ENCODE results near the gene PTX4.

Gene PTX4

DNA sequence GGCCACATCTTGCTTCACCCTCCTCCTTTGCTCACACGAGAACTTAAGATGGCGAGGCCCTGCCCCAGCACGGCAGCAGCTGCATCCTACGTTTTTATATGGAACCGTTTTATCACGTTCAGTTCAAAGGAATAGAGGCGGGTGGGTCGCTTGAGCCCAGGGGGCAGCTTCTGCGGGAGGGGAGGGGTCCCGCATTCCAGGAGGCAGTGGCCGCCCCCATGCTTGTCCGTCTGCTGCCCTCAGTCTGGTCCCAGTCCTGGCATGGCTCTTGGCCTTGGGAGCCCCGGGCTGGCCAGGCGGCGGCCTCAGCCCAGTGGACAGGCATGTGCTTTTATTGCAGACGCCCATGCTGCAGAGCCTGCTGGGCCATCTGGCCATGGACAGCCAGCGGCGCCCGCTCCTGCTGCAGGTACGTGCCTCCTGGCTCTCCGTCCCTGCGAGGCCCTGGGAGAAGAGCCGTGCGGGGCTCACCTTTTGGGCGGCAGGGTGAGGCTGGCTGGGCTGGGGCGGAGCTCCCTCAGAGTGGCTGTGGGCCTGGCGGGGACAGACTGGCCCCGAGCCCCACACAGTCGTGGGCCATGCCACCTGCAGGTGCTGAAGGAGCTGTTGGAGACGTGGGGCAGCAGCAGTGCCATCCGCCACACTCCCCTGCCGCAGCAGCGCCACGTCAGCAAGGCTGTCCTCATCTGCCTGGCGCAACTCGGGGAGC, 11.2 kb upstream of the PTX4 start:
- no peak for DNase-seq

DNA sequence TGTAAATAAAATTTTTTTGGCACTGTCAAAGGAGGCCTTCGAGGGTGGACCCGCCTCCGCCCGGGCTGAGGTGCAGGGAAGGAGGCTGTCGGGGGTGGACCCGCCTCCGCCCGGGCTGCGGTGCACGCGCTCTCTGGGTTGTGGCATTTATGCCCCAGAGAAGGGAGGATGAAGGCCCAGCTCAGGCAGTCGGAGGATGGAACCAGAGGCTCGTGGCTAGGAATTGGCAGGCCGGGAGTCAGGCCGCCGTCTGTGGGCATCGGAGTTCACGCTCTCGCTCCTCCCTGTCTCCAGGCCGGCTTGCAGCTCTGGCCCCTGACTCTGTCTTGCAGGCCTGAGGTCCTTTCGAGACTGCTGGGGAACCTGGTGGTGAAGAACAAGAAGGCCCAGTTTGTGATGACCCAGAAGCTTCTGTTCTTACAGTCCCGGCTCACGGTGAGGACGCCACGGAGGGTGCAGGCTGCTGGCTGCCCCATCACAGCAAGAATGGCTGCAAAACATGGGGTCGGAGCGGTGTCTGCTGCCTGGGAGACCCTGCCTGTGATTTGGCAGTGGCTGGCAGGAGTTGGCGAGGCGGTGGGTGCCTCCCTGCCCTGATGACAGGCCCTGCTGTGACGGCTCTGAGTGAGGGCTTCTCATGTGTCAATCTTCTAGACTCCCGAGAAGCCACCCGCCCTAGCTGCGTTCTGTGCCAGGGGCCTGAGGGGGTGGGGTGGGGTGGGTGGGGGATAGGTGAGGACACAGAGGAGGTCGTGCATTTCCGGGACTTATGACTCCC, 10.3 kb upstream of the PTX4 start:
- no peak for DNase-seq

DNA sequence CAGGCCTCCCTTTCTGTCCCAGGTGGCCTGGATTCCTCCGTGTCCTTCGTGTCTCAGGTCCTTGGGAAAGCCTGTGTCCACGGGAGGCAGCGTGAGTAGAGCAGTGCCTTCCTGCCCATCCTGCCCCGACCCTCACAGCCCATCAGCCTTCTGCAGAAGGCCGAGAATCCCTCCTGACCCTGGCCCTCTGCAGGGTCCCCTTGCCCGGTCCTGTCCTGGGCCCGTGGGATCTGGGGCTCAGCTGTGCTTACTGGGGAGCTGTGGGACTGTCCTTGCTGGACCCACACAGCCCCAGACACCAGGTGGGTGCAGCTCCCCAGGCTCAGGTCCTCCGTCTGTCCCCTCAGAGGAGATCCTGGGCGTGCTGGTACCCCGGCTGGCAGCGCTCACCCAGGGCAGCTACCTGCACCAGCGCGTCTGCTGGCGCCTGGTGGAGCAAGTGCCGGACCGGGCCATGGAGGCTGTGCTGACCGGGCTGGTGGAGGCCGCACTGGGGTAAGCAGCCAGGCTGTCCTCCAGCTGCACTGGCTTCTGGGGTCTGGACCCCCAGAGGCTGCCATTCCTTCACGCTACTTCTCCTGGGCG, 8.4 kb upstream of the PTX4 start:
- DNase-seq, result no peak

DNA sequence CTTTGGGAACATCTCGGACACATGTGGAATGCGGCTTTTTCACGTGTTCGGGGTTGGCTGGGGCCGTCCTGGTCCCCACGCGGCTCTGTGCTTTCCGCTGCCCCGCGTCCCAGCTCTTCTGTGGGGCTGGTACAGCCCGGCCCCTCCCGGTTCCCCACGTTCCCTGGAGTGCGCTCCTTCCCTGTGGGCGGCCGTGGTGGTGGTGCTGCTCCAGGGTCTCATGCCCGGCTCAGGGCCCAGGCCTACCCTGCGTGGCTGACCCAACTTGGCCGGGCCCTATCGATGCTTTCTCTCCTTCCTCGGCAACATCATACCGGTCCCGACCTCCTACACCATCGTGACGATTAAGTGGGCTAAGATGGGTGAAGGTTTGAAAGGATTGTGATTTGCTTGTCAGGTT, 7.7 kb upstream of the PTX4 start:
- DNase-seq, result no peak

DNA sequence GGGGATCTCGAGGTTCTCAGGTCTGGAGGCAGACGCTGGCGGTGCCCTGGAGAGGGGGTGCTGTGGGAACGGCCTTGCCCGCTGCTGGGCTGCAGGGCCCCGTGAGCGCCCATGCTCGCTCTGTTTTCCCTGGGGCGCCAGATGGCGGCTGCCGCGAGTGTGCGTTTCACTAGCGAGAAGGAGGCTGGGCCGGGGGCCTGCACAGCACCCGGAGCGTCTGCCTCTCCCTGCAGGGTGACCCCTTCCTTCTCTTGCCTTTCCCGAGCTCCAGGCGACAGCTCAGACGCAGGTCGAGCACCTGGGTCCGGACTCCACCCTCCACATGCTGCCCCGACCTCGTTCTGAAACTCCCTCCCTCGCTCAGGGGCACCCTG, 7.1 kb upstream of the PTX4 start:
- no peak for DNase-seq

DNA sequence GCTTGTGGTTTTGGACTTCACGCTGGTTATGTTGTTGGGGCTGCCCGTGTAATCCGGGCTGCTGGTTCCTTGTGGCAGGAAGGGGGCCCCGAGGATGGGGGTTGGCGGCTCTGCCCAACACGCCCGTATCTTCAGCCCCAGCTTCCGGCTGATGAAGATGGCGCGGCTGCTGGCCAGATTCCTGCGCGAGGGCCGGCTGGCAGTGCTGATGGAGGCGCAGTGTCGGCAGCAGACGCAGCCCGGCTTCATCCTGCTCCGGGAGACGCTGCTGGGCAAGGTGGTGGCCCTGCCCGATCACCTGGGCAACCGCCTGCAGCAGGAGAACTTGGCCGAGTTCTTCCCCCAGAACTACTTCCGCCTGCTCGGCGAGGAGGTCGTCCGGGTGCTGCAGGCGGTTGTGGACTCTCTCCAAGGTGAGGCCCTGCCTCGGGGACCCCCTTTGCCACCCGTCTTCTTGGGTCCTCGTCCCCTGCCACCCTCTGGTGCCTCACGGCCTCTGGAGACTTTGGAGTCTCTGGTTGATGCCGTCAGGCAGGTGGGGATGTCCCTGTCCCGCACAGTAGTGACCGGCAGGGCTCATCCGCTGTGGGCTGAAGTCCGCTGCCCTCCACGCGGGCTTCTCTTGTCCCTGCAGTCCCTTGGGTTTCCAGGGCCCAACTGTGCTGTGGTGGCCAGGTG, 6.6 kb upstream of the PTX4 start:
- DNase-seq, result no peak

DNA sequence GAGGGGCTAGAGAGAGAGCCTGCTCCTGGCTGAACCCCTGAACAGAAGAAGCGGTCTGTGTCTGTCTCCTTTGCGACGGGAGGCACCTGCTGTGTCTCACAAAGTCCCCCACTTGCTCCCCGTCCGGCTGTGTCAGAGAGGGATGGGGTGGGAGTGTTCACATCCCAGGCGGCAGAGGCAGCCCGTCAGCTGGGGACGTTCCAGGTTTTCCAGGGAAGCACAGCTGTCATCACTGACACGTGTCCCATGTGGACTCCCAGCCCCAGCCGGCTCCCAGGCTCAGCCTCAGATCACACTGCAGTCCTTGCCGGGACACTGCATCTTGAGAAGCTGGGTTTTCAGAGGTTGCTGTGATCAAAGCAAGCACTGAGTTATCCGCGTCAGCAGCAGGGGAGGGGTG, 6.0 kb upstream of the PTX4 start:
- DNase-seq, result no peak

DNA sequence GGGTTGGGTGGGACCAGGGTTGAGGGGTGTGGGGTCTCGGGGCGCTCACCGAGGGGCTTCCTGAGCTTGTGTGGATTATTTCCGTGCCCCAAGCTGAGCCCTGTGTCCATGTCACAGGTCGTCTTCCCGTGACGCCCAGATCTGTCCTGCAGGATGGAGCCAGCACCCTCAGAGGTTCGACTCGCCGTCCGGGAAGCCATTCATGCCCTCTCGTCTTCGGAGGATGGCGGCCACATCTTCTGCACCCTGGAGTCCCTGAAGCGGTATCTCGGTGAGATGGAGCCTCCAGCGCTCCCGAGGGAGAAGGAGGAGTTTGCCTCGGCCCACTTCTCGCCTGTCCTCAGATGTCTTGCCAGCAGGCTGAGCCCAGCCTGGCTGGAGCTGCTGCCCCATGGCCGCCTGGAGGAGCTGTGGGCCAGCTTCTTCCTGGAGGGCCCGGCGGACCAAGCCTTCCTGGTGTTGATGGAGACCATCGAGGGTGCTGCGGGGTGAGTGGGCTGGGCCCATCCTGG, 5.4 kb upstream of the PTX4 start:
- DNase-seq, result no peak

DNA sequence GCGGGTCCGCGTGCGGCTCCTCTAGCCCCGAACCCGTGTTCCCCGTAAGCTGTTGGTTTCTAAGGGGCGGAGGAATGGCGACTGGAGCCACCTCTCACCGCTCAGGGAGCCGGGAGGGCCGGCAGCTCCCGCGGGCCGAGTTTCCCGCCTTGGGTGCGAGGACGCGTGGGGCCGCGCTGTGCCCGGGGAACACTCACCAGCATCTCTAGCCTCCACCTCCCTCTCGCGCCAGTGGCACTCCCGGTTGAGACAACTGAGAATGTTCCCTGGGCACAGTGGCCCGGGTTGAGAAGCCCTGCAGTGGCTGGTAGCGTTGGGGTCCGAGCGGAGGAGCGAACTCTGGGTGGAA, 5.0 kb upstream of the PTX4 start:
- DNase-seq, result no peak

DNA sequence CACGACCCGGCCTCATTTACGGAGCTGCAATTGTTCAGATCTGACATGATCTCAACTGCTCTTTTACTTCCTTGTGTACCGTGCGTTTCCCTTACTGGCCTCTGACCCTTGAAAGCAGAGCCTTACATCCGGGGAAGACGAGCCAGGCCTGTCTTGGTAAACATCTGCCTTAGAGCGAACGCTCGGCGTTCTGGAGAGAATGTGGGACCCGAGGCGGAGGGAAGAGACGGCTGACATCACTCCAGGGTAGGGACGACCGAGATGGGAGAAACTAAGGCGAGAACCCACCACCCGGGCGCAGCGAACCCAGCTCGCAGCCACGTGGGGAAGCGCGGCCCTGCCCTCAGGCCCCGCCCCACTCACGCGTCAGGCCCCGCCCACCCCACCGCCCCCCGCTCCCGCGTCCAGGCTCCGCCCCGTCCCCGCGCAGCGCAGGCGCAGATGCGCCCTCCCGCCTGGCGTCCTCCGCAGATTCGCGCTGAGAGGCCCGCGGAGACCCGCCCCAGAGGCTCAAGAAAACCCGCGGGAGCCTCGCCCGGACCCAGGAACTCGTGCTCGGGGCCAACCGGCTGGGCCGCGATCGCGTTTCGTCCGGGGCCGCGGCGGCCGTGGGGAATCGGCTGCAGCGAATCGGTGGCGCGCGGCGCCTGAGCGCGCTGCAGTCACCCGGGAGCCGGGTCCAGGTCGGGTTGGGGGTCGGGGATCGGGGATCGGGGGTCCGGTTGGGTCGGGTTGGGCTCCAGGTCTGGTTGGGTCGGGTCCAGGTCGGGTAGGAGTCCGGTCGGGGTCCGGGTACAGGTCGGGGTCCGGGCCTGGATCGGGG, 4.4 kb upstream of the PTX4 start, which contains the start of gene TELO2:
Gene TELO2, plus strand, starts transcription at position 438 of the 823 bp plus-strand sequence. CDS start 922 bp downstream, outside the sequence.
- DNase-seq, result peak; percentile 86 to 89

DNA sequence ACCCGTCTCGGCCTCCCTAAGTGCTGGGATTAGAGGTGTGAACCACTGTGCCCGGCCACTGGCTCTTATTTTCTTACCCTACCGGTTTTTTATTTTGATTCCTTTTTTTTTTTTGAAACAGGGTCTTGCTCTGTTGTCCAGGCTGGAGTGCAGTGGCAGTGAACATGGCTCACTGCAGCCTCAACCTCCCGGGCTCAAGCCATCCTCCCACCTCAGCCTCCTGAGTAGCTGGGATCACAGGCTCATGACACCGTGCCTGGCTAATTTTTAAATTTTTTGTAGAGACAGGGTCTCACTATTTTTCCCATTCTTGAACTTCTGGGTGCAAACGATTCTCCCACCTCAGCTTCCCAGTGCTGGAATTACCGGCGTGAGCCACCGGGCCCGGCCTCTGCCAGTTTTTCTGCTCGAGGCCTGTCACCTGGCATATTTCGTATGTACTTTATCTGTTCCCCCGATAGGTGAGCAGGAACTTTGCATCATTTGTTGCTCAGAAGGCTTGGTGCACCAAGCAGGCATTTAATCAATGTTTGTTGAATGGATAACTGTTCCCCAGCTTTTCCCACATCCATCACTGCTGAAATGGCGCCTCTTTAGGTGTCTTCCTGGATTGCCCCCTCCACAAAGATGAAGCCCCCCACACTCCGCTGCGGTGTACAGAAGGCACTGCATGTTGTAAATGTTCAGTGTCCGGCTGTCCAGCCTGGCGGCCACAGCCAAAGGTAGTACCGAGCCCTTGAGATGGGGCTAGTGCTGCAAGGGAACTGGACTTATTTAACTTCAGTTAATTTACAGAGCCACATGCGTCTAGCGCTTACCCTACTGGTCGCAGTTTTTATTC, 3.6 kb upstream of the PTX4 start:
- DNase-seq, result no peak

DNA sequence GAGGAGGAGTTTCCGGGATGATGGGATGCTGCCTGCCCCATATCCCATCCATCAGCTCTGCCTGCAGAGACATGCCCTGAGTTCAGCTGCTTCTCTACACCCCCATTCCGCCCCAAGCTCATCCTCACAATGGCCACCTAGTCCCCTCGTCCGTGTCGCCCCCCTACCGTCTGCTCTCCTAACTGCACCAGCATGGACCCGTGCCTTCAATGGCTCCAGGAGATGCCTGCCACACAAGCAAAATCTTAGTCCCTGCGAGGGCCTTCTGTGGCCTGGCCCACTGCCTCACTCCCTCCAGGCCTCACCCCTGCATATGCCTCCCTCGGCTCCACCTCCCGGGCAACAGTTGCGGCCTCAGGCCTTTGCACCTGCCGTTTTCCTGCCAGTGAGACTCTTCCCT, 2.6 kb upstream of the PTX4 start:
- DNase-seq, result no peak

DNA sequence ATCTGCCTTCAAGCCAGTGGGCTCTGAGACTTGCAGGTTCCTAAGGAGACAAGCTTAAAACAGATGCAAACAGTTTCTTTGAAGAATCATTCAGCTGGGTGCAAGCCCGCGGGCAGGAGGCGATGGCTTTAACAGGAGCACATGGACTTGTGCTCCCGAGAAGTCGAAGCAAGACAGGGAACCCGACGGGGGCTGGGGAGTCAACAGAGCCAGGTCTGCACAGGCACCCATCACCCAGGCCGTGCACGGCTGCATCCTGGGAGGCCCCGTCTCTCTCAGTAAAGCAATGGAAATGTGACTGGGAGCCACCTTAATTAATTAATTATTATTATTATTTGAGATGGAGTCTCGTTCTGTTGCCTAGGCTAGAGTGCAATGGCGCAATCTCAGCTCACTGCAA, 333 bp upstream of the PTX4 start:
- no peak for DNase-seq

DNA sequence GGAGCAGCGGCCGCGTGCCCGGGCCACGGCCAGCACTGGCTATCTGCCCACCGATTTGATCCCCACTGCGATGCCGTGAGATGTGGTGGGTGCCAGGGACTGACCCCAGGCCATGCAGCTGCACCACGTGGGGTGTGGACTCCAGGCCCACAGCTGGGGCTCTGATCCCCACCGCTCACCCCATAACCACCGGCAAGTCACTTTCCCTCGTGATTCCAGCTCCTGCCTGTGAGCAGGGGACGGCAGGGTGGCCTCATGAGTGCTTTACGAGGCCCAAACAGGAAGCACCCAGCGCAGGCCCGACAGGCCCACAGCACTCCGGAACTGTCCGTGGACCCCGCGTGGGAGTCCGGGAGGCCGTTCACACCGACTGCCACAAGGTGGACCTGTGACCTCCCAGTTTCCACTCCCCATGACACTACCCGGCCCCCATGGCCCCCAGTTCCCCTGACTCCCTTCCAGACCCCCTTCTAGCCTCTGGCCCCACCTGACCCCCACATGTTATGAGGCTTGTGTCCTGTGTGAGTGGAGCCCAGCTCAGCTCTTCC, 616 bp downstream of the PTX4 start:
- no peak for DNase-seq

DNA sequence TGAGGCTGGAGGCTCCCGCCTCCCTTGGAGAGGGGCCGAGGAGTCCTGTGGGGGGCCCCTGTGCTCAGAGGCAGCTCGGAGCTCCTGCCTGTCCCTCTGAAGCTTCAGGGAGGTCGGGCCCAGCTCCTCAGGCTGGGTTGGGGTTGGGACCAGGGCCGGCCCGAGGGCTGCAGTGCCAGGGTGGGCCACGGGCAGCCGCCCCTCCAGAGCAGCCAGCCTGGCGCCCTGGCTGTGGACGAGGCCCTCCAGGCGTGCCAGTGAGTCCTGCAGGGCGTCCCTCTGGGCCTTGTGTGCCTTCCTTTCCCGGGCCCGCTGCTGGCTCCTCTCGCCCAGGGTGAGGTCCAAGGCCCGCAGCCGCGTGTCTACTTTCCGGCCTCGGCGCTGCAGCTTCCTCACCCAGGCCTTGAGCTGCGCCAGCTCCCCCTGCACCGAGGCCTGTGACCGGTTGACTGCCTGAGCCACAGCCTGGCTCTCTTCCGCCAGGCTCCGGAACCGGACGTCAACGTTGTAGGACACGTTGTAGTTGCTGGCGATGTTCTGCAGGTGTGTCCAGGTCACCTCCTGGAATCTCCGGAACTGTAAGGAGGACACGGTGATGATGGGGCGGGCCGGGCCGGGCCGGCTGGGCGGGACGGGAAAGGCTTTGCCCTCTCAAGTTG, 1.2 kb downstream of the PTX4 start:
- no peak for DNase-seq

DNA sequence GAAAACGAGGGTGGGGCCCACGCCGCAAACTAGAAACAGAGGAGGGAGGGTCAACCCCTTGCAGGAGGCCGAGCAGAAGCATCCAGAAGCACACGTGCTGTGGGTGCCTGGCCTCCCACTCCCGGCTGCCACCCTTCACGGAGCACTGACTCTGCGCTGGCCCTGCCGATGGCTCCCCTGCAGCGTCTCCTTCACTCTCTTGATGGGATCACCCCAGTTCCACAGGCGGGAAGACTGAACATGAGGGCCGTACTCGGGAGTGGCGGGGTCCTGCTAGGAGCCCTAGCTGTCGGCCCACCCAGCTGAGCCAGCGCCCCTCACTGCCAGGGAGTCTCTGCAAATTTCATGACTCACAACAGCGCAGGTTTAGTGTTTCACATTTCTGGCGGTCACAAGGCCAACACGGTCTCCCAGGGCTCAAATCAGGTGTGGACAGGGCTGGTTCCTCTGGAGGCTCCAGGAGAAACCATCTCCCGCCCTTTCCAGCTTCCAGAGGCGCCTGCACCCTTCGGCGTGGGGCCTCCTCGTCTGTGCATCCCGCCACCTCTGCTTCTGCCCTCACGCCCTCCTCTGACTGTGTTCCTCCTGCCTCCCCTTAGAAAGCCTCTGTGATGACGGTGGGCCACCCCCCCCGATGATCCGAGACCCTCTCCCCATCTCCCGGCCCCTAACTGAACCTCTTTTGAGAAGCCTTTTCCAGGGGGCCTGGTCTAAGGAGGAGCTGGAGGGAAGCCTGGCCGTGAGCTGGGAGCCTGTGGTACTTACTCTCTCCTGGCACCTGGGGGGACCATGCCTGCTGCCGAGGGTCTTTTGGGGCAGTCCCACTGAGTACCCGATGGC, 2.0 kb downstream of the PTX4 start:
- no peak for DNase-seq

DNA sequence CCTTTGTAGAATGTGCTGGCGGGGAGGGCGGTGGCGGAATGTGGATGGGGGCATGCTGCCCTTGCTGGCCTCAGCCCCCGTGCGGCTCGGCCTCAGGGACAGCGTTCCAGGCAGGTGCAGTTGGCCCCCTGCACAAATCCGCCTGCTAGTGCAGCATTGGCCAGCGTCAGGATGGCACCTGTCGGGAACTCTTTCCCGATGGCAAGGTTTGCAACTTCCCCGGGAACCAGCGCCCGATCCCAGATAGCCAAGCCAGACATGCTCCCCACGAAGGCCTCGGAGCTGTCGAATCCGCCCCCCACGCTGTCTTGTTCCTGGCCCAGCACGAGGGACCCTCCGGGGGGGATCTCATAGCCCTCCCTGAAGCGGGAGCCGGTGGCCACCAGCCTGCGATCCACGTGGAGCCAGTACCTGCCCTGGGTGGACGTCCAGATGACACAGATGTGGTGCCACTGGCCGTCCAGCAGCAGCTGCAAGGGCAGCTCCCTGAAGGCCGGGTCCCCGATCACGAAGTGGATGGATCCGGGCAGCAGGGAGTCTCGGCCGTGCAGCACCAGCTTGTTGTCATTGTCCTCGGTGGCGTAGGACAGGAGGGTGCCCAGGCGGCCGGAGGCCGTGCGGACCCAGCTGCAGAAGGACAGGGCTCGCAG, 2.8 kb downstream of the PTX4 start:
- DNase-seq, result no peak

DNA sequence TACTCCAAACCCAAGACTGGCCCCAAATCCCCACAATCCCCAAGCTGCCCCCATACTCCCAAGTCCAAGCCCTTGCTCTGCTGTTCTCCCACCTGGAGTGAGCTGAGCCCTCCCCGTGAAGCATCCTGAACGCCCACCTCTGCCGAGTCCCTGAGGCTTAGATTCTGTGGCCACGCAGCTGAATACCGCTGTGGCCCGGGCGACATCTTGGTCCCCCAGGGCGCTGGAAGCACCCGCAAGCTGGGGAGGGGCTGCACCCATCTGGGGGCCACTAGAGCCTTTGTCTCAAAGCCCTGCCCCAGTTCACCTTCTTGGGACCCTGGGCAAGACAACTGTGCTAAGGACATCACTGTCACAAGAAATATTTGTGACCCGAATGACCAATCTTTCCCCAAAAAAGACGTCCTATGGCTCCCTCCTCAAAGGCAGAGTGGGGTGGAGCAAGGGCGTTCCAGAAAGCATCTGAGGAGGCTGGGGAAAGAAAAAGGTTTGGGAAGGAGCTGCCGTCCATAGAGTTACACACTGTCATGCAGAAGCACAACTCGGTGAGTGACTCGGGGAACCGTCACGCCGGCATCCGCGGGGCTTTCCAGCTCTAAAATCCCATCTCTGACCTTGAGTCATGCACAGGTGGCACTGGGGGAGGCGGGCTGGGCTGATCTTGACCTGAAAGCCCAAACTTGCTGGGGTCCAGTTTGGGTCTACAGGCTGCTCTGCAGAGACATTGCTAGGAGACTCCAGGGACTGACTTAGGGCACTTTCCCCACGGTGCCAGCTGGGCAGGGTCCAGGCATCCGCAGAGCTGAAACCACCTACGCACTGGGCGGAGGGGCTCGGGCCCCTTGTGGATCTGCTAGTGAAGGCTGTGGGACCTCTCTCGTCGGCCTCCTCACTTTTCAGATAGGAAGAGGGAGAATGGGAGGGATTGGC, 6.6 kb downstream of the PTX4 start:
- DNase-seq, result no peak

Measured in stimulated activated CD4-positive, alpha-beta T cell treated with anti-CD3 and anti-CD28 coated beads, Interleukin-2, amount 100 ng/mL, for 24 hours (primary cell).